CD1c-positive myeloid dendritic cell (primary cell): Measurements from ENCODE around the gene AFAP1L2.

Experiments
- DNase-seq: peaks from one replicate; pipeline ENCODE4 v3.0.0-alpha.2; 2016; ENCODE audit errors: extremely low spot score

Gene AFAP1L2

DNA sequence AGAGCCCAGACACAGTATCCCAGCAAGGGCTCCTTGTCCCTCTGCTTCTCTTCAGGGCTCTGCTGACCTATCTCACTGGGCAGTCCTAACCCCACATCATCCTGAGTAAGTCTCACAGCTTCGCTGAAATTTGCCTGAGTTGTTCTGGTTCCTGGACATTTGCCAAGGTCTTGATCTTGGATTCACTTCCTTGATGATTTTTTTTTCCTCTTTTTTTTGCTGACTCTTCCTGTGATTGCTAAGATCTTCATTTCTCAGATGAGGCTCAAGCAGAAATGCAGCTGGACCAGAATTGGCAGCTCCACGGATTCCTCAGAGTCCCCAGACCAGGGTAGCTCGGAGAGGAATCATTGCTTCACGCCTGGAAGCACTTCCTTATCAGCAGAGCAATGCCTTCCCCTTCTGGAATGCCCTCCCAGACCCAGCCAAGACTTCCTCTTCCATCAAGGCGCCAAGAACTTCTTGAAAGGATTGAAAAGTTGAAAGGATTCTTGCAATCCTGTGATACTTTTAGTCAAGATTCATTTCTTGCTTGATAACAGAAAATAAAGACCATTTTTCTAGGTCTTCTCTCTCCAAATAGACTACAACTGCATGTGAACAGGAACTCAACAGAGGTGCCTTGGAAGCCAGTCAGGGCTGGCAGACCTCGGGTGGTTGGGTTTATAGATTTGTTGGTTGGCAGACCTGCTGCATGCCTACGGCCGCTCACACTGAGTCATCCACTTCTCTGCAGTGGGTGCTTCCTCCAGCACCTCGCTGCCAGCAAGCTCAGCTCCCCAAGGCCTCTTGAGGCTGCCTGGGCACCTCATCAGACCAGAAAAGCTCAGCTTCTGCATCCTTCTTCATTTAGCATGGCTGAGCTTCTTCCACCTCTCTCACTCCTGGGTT lies 8.8 kb upstream of the AFAP1L2 start:
- DNase-seq: peak; percentile 23

DNA sequence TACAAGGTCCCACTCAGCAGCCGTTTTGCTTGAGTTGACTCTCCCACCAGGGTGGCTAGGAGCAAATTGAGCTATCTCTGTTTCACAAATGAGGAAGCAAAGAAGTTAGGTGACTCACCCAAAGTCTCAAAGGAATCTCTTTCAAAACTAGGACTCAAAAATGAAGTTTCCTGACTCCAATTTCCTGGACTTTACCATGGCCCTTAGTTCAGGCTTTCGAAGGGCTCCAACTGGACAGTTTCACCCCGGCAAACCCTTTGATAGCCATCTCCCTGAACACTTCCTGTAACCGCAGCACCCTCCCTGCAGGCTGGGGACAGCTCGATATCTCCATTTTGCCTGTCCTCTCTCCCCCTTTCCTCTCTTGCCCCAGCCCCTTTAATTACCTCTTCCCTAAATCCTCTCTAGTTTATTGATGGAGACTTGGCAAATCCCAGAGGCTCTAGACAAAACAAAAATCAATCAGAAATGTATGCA lies 4.7 kb upstream of the AFAP1L2 start:
- DNase-seq: no peak

DNA sequence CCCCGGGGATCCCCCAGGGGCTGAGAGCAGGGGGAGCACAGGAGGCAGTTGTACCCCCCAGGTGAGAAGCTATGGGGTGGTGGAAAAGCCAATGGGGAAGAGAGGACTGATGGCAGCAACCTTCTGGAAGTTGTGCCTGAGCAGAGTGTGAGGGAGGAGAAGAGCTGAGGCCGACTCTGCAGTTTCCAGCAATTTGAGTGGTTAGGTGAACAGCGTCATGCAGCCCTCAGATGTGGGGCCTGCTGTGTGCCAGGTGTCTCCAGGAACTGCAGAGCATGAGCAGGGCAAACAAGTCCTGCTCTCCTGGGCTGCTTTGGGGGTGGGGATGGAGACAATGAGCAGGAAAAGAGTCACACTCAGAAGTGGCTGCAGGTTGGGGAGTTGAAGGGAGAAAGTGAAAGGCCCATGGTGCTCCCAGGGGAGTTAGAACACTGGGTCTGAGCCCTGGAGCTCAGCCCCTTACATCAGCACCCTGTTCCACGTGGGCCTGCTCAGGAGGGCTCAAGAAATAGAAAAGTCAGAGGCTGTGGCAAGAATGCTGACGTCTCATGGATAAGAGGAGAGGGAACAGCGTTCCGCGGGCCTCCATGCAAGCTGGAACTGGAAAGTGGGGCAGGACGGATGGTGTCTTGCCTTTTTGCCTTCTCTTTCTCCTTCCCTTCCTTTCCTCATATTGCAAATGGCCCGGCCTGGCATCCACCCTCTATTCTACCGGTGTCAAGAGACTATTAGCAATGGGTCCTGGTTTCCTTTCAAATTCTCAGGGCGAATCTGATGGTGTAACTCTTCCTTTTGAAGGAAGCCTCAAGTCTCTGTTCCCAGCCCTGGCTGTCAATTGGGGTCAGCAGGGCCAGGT lies 4.0 kb upstream of the AFAP1L2 start:
- DNase-seq: no peak

DNA sequence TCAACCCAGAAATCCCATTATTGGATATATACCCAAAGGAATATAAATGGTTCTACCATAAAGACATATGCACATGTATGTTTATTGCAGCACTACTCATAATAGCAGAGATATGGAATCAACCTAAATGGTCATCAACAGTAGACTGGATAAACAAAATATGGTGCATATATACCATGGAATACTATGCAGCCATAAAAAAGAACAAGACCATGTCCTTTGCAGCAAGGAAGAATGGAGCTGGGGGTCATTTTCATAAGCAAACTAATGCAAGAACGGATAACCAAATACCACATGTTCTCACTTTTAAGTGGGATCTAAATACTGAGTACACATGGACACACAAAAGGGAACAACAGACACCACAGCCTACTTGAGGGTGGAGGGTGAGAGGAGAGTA lies 2.2 kb upstream of the AFAP1L2 start:
- DNase-seq: no peak

DNA sequence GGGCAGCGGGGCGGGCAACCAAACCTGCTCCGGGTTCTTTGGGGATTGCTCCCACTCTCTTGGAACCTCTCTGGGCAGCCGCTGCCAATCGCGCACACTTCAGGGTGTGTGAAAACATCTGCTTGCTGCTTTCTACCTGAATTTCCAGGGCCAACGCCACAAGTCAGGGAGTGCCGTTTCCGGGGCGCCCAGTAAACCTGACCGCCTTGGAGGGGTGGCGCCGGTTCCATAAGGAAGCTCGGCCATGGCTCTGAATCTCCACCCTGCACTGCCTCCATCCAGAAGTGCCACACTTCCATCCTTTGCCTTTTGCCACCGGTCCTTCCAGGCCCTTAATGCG lies 679 bp upstream of the AFAP1L2 start:
- DNase-seq: no peak

DNA sequence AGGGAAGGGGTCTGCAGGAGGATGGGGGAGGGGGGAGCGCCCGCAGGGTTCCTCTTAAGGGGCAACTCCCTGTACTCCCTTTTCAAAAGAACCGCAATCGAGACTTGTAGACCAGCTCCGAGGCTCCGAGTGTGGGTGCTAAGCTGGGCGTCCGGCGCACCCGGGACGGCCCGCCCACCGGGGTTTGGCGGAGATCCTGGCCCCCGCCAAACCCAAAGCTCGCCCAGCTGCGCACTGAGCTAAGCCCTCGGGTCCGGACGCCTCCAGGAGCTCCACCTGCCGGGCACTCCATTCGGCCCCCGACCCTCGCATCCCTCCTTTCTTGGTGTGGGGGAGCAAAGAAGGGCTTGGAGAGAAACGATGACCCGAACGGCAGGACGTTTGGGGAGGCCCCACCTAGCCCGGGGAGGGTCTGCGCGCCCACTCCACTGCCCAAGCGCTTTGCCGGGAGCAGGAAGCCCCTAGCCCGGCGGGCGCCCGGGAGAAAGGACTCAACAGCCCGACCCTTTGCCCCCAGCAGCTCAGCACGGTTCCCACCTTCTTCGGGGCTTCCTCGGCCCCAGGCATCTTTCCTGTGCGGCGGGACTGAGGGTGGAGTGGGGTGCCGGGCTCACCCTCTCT lies 651 bp downstream of the AFAP1L2 start:
- DNase-seq: no peak

DNA sequence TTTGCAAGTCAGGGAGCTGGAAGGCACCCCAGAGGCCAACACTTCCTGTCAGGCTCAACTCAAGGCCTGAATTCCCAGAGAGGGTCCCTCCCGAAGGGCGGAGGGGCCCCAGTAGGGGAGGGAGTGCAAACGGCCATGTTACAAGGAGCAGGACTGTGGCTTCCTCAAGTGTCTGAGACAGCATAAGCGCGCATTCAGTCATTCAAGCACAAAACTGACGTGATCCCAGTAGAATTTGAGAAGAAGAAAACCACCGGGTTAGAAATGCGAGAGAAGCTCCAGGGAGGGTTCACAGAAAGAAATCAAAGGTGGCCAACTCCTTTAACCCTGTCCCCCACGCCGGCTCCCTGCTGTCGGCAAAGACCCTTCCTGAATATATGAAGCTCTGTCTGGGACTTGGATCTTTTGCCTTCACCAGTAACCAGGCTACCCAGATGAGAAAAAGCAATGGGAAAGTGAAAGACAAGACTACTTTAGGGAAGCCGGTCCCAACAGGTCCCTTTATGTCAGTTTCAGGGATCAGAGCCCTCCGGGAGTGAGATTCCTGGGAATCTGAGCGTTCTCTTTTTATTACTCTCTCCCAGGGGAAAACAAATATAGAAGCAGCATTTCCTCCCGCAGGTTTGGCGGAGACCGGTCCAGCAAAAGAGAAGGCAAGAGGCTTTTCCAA lies 1.3 kb downstream of the AFAP1L2 start:
- DNase-seq: no peak

DNA sequence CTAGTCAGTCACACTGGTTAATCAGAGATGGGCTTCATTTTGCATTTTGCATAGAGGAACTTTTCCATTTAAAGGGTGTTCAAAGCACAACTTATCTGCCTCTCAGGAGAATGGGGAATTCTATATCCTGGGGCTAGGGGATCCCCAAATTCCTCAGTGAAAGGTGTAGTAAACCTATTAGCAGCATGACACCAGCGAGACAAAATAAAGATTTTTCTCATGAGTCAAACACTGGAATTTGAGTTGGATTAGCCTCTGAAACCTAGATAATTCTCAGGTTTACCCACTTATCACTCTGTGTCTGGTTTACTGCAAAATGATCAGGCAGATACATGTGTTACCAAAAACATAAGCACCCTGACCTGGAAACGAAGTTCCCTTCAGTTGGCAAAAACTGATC lies 2.1 kb downstream of the AFAP1L2 start:
- DNase-seq: no peak

DNA sequence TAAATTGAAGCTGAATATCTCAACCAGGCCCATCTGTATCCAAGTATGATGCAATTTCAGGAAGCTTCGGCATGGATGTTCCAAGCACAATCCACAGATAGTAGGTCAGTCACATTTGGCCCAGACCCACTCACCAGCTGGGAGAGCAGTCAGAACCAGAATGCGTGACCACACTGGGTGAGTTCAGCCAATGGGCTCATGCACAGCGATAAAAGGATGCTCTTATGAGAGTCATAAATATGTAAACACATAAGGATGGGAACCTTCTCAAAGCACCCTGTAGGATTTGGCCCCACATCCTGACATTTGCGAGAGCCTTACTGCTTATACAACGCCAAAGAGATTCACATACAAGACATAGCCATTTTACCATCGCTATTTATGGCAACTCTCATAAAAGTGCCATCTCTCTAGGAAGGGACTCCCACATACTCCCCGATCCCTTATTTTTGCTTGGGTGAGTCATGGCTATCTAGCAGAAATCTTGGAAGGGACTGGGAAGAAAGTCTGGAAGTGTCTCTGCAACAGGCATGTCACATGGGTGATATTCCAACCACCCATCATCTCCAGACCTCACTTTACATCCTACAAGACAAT lies 3.0 kb downstream of the AFAP1L2 start:
- DNase-seq: no peak

DNA sequence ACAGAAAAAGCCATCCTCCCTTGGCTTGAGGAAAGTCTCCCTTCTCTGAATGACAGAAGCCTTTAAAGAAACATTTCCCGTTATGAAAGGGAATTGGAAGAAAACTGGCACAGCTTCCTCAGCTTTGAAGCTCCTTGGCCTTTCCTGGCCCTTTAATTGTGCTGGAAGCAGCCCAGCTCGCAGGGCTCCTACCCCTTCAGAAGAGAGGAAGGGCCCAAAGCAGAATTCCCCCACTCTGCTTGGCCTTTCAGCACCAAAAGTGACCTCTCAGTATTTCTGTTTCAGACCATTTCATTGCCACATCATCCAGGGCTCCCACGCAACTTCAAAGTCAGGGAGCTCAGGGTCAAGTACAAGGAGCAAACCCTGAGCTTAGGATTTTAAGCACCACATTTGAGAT lies 4.2 kb downstream of the AFAP1L2 start:
- DNase-seq: no peak

DNA sequence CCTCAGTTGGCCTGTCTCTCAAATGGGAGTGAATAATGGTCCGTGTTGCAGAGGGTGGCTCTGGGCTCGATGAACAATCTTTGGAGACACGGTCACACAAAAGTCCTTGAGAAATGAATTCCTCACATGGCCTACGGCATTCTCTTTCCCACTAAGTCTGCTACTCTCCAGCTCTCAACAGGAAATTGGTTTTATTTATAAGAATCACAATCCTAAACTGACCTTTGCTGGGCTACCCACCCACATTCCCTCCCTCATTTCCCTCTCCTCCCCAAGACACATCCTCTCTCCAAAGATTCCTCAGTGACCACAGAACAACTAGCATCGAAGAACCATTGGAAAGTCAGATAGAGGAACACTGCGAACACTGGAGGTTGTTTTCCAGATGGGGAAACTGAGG lies 4.7 kb downstream of the AFAP1L2 start:
- no peak for DNase-seq

DNA sequence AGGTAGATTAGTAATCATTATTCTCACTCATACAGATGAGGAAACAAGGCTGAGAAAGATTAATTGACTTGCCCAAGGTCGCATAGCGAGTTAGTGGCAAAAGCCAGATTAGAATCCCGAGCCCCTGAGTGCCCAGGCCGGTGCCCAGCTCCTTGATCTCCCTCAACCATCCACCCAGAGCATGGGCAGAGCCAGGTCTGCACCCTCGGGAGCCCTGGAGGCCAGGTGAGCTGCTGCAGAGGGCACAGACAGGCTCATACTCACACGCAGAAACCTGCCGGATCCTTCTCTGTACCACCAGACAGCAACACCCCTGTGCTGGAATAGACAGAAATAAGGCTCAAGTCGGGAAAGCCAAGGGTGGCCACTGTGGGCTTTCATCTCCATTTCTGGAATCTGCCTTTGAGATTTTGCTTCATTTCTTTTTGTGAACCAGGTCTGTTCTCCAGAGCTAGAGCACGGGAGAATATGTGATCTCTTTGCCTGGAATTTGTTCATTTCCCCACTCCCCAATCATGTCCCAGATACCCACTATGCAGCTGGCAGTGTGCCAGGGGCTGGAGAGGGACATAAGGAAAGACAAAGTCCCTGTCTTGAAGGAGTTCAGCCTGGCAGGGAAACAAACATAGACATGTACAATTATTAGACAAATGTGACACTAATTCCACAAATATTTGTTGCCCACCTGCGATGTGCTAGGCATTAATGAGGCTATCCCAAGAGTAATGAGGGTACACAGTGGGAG lies 5.5 kb downstream of the AFAP1L2 start:
- DNase-seq: no peak

DNA sequence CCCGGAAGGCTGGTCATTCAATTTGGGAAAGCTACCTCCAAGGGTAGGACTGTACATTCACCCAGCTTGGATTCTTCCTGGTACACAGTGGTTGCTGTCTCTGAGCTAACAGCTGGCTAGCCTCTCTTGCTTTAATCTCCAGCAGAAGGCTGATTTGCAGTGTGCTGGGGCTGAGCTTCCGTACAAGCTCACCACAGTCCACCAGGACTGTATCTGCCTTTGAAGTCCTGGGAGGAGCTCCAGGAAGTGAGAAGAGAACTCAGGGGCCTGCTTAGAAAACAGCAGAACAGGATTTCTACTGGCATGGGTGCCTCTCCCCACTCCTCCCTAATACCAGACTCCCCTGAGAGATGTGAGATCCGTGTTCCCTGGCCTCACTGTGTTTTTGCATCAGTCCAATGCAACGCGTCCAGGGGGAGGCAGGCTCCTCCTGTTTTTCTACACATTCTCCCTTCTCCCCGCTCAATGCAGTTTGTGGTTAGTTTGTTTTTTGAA lies 6.6 kb downstream of the AFAP1L2 start:
- DNase-seq: no peak

DNA sequence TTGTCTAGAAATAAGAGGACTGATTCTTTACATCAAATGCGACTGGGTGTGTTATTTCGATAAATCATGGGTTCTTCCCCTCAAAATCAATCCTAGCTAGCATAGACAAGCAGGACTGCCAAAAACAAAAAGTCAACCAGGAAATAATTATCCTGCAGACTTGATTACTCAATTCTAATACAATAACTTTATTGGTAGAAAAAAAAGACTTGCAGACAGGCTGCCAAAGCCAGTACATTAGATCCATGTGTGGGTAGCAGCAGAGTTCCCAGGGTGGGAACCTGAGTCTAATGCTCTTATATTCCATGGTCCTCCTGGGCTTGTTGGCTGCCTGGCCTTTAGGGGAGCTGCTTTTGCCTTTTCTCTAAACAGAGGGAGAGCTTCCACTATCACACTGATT lies 7.8 kb downstream of the AFAP1L2 start:
- DNase-seq: no peak

DNA sequence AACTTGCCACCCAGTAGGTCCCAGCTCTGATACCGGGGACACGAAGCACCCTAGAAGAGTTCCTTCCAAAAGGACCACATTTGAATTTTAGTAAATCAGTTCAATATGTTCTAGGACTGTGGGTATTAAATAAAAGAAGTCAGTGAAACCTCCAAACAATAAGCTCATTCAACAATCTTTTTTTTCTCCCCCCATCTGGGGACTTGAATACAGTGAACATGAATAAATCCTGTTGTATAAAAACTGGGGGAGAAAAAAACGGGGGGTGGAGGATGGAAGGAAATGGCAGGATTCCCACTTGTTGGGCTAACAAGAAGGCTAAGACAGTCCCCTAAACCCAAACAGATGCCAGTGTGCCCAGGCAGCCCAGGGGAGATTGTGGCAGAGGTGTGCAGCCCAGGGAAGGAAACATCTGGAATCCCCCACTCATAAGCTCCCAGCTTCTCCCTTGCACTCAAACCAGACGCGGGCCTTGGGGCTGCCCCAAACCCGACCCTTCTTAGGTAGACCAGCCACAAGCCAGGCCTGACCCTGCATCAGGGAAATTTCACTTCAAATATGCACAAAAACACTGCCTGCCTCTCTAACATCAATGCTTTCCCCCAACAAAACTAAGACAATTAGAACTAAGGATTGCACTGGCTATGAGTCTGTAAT lies 8.8 kb downstream of the AFAP1L2 start:
- no peak for DNase-seq

DNA sequence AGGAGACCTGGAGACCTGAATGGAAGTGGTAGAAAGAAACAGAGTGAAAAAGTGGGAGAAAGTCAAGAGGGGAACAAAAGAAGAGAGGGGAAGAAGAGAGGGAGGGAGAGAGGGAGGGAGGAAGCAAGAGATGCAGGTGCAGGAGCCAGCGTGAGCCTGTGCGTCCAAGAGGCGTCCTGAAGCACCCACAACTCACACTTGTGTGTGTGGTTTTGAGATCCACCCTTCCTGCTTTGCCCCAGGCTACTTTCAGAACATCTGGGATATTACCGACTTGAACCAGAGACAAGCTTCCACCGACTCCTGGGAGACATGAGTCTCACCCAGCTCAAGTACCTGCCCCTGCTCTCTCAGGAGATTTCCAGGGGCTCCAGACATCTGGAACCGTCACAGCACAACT lies 9.8 kb downstream of the AFAP1L2 start:
- no peak for DNase-seq

DNA sequence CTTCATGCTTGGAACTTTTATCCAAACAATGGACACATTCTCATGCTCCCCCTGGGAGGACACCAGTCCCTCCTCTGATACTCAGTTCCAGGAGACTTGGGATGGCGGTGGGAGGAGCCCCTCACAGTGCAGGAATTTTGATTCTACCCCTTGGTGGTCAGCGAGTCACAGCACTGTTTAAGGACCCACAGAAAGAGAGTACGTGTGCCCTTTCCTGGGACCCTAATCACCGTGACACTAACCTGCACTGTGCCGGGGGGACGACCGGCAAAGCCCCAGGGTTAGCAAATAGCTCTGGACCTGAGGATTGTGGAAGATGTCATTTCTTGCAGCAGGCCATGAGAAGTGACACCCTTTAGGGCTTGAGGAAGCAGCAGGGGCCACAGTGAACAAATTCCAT lies 10.4 kb downstream of the AFAP1L2 start:
- no peak for DNase-seq

DNA sequence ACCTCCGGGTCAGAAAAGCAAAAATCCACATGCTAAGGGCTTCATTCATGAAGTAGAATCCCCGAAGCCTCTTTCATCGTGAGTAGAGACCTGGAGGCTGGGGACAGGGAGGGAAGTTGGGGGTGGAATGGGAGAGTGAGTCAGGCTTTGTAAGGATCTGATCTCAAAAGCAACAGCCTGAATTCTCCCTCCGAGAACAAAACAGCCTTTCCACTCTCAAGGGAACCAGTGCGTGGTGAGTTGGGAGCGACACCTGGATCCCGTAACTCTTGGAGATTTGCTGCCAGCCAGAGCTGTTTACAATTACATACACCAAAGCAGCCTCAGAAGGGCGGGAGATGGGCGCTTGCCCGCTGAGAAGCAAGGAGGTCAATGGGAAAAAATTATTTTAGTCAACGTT lies 10.8 kb downstream of the AFAP1L2 start:
- no peak for DNase-seq

DNA sequence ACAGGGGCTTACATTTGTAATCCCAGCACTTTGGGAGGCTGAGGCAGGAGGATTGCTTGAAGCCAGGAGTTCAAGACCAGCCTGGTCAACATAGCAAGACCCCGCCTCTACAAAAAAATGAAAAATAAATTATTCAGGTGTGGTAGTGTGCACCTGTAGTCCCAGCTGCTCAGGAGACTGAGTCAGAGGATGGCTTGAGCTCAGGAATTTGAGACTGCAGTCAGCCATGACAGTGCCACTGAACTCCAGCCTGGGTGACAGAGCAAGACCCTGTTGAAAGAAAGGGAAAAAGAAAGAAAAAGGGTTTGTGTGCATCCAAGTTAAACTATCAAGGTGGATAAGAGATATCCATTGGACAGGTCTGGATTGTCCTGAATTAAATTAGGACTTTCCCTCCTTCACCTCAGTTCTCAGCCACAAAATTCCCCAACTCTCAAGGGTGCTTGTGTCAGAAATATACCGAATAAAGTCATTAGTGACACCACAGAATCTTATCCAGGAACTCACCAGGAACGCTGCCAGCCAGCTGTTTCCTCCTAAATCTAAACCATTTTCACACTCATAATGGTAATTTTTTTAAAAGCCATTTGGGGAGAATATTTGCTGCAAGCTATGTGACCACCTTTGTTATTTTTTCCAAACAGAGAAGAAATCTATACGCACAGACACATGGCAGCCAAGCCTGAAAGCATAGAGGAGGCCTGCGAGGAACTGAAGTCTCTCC lies 12.0 kb downstream of the AFAP1L2 start:
- no peak for DNase-seq
